DMS114 treated with DMSO at 0.1 percent for 48 hours (cell line): ENCODE data around the gene SYCE3.

ENCODE experiments used
- DNase-seq: peaks from one replicate; lab custom pipeline; 2025; ENCODE audit not compliant: unreplicated experiment; lab: John Stamatoyannopoulos, UW

SYCE3 gene

DNA sequence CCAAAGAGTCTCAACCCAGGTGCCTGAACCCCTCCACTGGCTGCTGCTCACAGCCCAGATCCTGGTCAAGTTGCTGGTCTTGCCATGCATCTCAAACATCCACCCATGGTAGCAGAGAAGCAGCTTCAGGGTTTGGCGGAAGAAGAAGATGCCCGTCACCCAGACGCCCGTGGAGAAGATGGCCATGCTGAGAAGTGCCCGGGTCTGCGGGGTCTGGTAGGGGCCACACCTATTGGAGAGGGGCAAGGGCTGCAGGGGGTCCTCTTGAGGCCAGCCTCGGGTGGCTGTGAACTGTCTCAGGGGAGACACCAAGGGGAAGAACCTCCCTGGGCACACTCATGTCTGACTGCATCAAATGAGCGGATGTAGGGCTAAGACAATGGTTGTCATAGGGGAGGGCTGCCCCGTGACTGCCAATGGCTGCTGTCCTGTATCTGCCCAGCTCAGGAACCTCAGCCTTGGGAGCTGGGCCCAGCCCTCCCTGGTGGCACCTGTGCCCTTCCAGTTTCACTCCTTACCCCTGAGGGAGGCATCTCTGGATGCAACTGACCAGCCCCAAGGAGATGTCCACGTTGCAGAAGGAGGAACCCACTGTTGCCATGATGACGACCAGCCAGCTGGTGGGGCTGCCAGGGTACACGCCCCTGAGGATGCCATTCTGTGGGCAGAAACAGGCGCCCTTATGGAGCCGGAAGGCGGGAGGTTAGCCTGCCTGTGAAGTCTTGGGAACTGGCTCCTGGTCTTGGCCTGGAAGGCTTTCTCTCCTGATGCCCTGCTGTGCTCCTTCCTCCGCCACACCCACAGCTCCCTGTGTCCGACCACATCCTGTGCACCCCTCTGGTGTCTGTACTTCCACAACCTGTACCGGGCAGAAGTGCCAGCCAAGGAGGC is 14.3 kb upstream of the SYCE3 start:
- no peak for DNase-seq

DNA sequence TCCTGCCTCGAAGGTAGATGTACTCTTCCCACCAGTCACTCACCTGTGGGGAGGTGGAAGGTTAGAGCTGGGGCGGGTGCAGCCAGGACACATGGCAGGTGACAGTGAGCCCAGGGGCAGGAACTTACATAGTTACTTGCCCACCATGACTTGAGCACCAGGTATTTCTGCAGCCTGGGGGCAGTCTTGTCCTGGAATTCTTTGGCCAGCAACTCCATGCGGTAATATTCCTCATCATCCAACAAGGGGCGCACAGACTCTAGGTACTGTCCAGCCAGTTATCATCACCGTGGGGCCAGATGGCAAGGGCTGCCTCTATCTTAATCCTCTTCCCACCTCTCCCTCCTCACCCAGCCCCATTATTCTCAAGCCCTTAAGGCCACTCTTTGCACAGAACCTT is 13.4 kb upstream of the SYCE3 start:
- peak; percentile 38 for DNase-seq

DNA sequence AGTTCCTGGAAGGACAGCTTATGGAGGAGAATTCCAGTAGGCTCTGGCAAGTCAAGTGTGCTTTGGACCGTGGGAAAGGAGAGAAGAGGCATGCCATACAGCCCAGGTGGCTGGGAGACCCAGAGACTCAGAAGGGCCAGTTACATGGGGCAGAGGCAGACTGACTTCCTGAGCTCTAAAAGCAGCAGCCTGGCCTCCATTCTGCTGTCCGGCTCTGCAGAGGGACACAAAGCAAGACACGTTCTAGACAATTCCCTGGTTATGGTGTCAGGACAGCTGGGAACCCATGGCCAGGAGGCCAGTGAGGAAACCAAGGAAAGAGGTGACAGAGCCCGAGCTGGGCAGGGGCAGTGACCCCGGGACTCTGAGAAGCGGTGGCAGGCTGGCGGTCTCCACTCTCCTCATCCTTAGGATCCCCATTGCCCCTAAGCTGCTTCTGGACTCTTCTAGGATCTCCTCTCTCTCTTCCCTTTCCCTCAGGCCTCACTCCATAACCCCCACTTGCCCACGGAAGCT is 12.8 kb upstream of the SYCE3 start:
- no peak for DNase-seq

DNA sequence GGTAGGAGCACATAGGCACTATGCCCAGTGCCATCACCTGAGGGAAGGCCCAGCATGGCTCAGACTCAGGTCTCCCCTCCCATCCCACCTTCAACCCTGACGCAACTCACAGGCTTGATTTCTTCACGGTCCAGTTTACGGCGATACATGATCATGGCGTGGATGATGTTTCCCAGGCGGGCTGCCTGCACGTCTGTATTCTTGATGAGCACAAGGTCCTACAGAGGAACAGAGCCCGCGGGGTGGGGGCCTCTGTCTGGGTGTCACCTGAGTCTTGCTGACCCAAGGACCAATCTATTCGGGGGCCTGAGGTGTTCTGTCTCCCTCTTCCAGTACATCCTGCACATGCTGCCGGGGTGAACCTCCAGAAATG is 11.7 kb upstream of the SYCE3 start:
- DNase-seq, result no peak

DNA sequence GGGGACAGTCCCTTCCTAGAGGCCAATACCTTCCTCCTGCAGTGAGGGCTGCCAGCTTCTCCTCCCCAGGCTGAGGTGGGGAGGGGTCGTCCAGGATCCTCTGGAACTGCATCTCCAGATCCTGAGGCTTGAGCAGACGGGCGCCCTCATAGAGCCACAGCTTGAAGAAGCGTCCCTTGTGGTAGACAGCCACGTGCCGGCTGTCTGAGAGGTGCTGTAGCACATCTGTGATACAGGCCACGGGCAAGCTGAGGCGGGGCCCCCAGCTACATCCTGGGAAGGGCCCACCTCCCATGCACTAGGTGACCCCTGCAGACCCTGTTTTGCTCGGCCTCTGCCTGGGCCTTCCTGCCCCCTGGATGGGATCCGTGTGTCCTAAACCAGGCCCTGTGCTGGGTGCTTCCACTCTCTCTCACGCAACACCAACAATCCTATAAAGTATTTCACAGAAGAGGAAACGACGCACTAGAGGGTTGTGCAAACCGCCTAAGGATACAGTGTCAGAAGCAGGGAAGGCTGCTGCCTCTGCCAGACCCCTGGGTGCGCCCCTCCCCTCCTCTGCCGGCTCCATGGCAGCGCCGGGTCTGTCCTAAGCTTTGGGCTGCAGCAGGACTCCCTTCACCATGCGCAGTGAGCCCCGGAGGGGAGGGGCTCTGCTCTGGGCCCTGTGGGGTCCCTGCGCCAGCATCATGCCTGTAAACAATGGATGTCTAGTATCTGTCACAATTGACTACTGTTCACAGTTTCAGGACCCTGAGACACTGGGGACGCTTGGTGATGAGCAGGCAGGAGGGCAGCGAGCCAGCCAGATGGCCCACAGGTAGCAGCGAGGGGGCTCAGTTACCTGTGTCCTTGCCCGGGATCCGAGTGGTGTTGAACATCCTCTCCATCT is 11.0 kb upstream of the SYCE3 start:
- DNase-seq, result no peak

DNA sequence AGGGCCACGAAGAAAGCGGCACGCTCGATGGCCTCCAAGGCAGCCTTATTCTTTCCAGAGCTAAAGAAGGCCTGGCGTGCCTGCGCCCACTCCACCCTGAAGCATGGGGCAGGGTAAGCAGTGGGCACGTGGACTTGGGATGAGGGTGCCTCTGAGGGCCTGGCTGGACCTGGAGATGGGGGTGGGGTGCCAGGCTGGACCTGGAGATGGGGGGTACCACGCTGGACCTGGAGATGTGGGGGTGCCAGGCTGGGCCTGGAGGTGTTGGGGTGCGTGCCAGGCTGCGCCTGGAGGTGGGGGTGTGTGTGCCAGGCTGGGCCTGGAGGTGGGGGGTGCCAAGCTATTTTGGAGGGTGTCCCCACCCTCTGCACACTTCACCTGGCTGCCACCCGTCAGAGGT is 10.2 kb upstream of the SYCE3 start:
- DNase-seq, result no peak

DNA sequence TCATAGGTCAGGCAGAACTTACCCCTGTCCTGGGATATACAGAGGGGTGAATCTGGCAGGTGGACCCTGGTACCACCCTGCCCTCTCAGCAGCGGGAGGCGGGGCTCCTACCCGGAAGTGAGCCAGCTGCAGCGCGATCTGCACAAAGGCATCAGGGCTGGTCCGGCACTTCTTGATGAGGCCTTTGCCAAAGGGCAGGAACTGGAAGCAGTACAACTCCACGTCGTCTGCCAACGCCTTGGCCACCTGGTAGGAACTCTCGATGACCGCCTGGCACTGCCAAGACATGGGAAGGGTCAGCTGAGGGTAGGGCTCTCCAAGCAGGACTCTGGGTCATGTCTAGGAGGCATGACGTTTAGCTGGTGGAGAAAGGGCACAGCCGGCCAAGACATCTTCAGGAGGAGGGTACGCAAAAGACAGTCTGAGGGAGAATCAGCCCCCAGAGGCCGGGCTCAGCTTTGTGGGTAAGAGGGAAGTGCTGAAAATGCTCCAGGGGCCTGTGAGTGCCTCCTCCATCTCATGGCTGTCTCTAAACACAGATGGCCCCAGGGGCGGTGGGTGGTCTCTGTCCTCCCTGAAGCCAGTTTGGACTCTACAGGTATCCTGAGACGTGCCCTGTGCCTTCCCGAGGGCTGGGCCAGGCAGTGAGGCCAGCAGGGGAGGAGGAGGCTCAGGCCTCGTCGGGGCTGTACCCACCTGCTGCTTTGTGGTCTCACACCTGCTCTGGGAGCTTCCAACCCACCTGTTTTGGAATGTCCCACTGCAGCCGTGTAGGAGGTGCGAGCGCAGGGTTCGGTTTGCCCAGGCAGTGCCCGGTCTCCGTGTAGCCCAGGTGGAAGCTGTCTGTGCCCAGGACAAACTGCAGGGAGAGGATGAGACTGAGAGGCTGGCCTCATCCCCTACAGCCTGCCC is 8.8 kb upstream of the SYCE3 start:
- no peak for DNase-seq

DNA sequence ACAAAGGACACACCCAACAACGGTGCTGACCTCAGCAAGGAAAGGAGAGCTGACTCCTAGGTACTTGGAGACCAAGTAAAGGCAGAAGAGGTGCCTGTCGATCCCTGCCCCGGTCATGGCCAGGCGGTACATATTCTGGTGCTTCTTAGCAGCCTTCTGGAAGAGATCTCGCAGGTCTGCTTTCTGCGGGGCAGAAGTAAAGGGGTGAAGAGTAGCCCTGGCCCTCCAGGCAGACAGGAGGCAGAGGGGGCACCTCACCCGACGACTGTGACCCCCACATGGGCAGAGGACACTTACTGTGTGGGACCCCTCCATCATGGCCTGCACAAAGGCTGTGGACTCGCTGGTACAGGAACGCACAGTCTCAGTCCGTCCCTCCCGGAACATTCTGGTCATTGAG is 8.1 kb upstream of the SYCE3 start:
- no peak for DNase-seq

DNA sequence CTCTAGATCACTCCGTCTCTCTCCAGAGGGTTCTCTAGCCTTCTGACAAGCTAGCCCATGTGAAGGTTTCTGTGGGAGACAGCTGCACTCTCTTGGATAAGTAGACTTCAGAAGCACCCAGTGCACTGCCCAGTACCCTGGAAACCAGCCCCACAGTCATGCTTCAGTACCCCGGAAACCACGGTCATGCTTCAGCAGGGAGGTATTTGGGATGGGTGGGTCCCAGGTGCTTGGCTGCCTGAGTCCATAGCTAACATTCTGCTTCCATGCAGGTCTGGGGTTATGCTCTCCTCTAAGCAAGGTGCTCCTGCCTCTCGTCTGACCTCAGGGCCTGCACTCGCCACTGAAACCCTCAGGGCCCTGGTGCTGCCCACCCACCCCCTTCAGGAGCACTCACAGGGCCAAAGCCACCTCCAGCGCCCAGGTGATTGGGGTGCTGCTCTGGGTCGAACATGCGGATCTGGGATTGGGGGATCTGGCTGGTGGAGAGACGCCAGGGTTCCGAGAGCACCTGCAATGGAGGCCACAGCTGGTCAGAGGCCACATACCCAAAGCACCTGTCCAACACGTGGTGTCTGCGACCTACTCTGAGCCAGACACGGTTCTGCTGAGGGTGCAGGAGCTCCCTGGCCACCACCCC is 7.3 kb upstream of the SYCE3 start:
- no peak for DNase-seq

DNA sequence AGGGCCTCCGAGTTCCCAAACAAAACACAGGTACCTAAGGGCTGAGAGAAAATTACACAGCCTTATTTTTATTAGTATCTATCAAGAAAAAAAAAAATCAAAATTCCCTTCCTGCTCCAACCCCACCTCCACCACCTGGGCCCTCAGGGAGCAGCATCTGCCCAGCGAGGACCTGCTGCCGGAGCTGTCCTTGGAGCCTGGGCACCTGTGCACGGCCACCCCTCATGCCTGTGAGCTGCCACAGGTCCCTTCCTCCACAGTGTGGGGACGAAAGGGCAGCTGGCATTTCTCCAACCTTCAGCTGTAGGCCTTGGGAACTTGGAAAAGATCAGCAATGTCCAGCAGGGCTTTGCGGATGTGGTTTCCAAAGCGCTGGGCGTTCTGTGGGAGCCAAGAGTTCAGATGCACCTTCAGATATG is 6.3 kb upstream of the SYCE3 start:
- DNase-seq, result no peak

DNA sequence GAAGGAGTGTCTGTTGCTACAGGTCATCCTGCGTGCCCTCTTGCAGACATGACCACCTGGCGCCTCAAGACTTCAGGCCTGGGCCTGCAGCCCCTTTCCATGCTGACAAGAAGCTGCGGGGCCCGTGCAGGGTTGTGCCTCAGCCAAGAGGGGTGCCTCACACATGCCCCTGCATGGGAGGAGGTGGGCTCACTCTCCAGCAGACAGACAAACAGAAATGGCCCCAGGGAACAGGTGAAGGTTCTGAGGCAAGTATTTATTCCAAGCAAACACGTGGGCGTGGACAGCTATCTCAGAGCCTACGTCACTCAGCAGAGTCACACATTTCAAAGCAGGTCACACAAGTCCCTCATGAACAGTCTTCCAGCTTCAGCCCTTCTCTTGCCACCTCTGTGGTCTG is 5.9 kb upstream of the SYCE3 start:
- no peak for DNase-seq

DNA sequence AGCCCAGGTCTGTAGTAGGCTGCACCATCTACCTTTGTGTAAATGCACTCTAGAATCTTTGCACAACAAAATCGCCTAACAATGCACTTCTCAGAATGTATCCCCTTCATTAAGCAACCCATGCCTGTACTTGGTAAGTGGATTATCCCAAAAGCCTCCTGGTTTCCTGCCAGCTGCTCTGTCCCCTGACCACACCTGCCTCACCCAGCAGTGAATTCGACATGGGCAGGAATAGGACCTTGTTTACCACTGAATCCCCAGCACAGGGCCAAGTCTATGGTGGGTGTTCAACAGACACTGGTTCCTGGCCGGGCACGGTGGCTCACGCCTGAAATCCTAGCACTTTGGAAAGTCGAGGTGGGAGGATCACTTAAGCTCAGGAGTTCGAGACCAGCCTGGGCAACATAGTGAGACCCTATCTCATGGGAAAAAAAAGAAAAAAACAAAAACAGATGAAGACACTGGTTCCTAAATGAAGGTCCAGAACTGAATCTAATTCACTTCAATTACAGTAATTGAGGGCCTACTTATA is 5.1 kb upstream of the SYCE3 start:
- DNase-seq, result no peak

DNA sequence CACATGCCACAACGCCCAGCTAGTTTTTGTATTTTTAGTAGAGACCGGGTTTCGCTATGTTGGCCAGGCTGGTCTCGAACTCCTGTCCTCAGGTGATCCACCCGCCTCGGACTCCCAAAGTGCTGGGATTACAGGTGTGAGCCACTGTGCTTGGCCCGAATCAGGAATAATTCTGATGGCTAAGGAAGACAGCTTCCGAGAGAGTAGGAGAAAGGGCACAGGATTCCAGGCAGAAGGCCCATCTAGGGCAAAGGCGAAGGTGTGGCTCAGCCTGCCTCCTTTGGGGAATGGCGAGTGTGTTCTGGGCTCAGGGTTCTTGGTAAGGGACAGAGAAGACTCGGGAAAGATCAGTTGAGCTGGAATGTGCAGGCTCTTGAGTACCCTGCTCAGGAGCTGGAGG is 1.6 kb upstream of the SYCE3 start:
- no peak for DNase-seq

DNA sequence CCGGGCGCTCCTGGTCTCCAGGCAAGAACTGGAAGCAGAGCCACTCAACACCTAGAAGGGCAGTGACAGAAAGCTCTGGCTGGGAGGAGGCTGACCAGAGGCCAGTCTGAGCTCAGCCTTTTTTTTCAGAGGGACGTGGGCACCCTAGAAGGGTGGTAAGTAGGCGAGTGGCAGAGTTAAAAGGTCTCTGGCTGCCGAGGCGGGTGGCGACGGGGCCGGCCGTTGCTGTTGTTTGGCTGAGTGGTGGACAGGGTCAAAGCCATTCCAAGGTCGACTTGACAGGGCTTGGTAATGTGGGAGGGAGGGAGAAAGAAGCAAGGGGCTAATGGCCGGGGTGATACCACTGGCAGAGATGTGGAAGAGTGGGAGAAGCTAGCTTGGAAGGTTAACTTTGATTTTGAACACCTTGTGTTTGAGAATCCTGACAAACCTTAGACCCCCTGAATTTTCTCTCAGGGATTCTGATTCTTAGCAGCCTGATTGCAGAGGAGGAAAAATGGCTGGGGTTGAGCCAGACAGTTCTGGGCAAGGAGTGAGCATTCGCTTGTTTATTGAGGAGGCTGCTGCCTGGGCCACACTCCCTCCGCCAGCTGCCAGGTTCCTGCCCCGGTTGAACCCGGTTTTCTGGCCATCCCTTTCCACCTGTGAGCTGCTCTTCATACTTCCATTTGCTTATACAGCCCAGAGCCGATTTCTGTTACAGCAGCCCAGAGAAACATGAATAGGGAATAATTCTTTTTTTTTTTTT is 868 bp upstream of the SYCE3 start:
- DNase-seq, result no peak

DNA sequence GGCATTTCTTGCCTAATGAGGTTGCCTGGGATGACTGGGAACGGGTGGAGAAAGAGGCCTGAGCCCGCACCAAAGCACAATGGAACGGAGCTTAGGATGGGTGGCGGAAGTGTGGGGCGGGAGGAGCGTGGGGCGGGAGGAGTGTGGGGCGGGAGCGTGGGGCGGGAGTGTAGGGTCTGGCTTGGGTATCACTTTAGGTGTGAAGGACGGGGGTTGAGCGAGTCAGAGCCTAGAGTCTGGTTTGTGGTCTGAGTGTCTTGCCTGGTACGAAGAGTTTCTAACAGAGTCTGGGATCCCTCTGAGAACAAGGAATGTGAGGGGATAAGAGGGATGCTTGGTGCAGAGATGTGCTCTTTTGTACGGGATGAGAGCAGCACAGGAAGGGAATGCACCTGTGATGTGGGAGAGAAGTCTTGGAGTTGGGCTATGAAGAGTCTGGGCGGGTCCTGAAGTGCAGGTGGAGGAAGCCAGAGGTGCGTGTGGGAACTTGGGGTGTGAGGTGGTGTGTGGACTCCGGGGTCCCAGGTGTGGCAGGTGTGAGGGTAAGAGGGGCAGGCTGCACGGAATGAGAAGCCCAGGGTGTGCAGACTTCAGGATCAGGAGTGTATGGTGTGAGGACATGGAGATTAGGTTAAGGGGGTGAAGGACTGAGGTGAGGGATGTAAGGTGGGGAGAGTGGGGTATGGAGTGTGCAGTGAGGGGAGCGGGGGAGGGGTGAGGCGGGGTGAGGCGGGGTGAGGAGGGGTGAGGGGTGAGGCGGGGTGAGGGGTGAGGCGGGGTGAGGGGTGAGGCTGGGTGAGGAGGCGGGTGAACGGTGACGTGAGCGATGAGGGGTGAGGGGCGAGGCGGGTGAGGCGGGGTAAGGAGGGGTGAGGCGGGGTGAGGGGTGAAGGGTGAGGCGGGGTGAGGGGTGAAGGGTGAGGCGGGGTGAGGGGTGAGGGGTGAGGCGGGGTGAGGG is 1.0 kb downstream of the SYCE3 start:
- DNase-seq, result no peak

DNA sequence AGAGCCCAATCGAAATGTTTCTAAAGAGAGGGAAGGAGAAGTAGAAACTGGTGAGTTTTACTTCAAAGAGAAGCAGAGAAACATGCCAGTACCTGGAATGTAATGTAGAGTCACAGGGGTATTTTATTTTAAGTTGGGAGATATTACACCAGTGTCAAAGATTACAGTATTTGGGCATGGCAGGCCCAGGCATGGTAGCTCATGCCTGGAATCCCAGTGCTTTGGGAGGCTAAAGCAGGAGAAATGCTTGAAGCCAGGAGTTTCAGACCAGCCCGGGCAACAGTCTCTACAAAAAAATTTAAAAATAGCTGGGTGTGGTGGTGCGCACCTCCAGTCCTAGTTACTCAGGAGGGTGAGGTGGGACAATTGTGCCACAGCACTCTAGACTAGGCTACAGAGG is 2.7 kb downstream of the SYCE3 start:
- no peak for DNase-seq

DNA sequence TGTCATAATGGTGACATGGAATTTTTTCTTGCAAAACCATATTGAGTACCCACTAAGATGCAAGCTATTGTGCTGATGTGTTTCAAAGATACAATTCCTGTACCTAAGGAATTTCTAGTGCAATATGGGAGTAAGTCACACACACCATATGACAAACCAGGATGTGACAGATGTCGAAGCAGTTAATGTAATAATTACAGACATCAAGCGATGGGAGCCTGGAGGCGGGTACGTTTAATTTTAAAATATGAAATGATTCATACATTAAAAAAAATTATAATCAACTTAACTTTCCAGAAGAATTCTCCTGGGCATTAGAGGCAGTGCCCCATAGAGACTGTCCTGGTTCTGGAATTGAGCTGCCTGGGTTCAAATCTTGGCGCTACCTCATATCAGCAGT is 6.0 kb downstream of the SYCE3 start:
- no peak for DNase-seq

DNA sequence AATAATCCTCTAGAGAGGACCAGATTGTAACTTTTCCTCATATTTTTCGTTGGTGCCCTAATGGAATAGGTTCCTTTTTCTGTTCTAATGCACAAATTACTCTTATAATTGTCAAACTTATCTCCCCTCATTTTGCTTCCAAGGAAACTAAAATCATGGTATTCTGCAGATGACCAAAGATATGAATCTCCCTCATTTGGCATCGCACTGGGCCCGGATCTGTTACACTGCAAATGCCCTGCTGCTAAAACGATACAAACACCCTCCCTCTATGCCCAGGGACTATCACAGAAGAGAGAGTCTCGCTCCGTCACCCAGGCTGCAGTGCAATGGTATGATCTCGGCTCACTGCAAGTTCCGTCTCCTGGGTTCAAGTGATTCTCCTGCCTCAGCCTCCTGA is 9.4 kb downstream of the SYCE3 start:
- no peak for DNase-seq
